ENCODE results near the gene PYGO2.

- TF ChIP-seq CTCF (IDR thresholded peaks at IDR 0.05) (no peak), KAT7 (CRISPR knock-in tag; IDR thresholded peaks at IDR 0.05; ENCODE audit: borderline replicate concordance) (no peak), ZNF232 (CRISPR knock-in tag; IDR thresholded peaks at IDR 0.05) (no peak), ATF3 (CRISPR knock-in tag; conservative IDR thresholded peaks at IDR 0.05) (no peak), PRDM15 (CRISPR knock-in tag; IDR thresholded peaks at IDR 0.05) (no peak), E2F4 (CRISPR knock-in tag; IDR thresholded peaks at IDR 0.05; ENCODE audit: borderline replicate concordance, low read depth) (no peak), ZBTB21 (CRISPR knock-in tag; IDR thresholded peaks at IDR 0.05; ENCODE audit: borderline replicate concordance) (no peak), ESRRA (CRISPR knock-in tag; IDR thresholded peaks at IDR 0.05; ENCODE audit: borderline replicate concordance) (no peak), EMX1 (CRISPR knock-in tag; IDR thresholded peaks at IDR 0.05) (no peak), ELF4 (CRISPR knock-in tag; IDR thresholded peaks at IDR 0.05; ENCODE audit: low read depth) (no peak), ARID4B (CRISPR knock-in tag; IDR thresholded peaks at IDR 0.05; ENCODE audit: borderline replicate concordance) (no peak), MLX (CRISPR knock-in tag; IDR thresholded peaks at IDR 0.05) (no peak), USF1 (CRISPR knock-in tag; IDR thresholded peaks at IDR 0.05) (no peak), ATF1 (CRISPR knock-in tag; IDR thresholded peaks at IDR 0.05) (no peak)
Measured at GRCh38 chr1:154937085-154937987, 24.2 kb downstream of the PYGO2 start.

All from WTC11 (cell line).